GM12878 (cell line): ENCODE measurements around the gene TMEM250.

Experiments used
- CREM ChIP-seq: IDR thresholded peaks from 2 replicates; pipeline ENCODE4 v1.6.1; 2014; ENCODE audit warnings: antibody characterized with exemption, low read depth
- GATAD2B ChIP-seq: fragments of 450-650 bp; conservative IDR thresholded peaks from 2 replicates; pipeline ENCODE4 v1.6.1; 2017; ENCODE audit warnings: low read depth, mild to moderate bottlenecking, moderate library complexity
- POLR2A ChIP-seq: IDR thresholded peaks from 2 replicates; pipeline ENCODE4 v1.6.1; 2011; ENCODE audit warnings: low read depth, mild to moderate bottlenecking, low read length
- RCOR1 ChIP-seq: conservative IDR thresholded peaks from 2 replicates; pipeline ENCODE4 v1.6.1; 2012; ENCODE audit warnings: low read depth, low read length, improper control_type of control experiment
- TAF1 ChIP-seq: IDR thresholded peaks from 2 replicates; pipeline ENCODE4 v1.6.1; 2011; ENCODE audit warnings: mild to moderate bottlenecking, low read depth, low read length, borderline replicate concordance
- TF ChIP-seq, protein P1 (sequence below): IDR thresholded peaks from 2 replicates; pipeline ENCODE4 v1.6.1; 2012; ENCODE audit warnings: low read depth, low read length, improper control_type of control experiment

- TF ChIP-seq POLR2A = no peak
- no peak for TF ChIP-seq GATAD2B
- no peak for TF ChIP-seq TAF1
- TF ChIP-seq, protein P1, sequence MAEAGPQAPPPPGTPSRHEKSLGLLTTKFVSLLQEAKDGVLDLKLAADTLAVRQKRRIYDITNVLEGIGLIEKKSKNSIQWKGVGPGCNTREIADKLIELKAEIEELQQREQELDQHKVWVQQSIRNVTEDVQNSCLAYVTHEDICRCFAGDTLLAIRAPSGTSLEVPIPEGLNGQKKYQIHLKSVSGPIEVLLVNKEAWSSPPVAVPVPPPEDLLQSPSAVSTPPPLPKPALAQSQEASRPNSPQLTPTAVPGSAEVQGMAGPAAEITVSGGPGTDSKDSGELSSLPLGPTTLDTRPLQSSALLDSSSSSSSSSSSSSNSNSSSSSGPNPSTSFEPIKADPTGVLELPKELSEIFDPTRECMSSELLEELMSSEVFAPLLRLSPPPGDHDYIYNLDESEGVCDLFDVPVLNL = no peak
- TF ChIP-seq RCOR1 = no peak
- TF ChIP-seq CREM = no peak
Observed at GRCh38 chr9:136159851-136160250, 41.2 kb upstream of the TMEM250 start.
